ENCODE results near the gene SPRED3.
"Not testable (repeated sequence)": the region's sequence is repeated elsewhere in the genome, so short reads cannot be mapped to it uniquely, and the experiment has no call there.

Gene SPRED3, protein sequence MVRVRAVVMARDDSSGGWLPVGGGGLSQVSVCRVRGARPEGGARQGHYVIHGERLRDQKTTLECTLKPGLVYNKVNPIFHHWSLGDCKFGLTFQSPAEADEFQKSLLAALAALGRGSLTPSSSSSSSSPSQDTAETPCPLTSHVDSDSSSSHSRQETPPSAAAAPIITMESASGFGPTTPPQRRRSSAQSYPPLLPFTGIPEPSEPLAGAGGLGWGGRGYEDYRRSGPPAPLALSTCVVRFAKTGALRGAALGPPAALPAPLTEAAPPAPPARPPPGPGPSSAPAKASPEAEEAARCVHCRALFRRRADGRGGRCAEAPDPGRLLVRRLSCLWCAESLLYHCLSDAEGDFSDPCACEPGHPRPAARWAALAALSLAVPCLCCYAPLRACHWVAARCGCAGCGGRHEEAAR
- total RNA-seq = 1.9 to 4.8 (median 2.8) reads per million in 3 donors

GRCh38 chr19:38388349-38389100 is at the start of gene SPRED3:
SPRED3 (plus strand) TSS chr19:38388697; CDS start chr19:38390303, 1,606 bp downstream.
- Histone ChIP-seq H3K27me3 (replicated peaks; ENCODE audit: control insufficient read depth, insufficient read depth, low read length, poor library complexity, severe bottlenecking) (no peaks in the 10 kb centered on the region), H3K4me3 (ENCODE audit: insufficient read depth, low read depth, low read length, poor library complexity, severe bottlenecking) (peak within 1 kb of the TSS; percentile 51), H3K36me3 (ENCODE audit: control insufficient read depth, insufficient read depth, low read length) (peaks cover 7% of the 10 kb centered on the region), H3K27ac (ENCODE audit: insufficient read depth, low read length, poor library complexity, severe bottlenecking) (peak within 1 kb of the TSS; percentile 14), H3K9me3 (ENCODE audit: control insufficient read depth, low read length) (no peaks in the 10 kb centered on the region), H3K4me1 (ENCODE audit: control insufficient read depth, insufficient read depth, low read length, poor library complexity, severe bottlenecking) (peaks cover 34% of the 10 kb centered on the region)
- DNase-seq = peak in 1 of 3 donors; percentile 37

DNA sequence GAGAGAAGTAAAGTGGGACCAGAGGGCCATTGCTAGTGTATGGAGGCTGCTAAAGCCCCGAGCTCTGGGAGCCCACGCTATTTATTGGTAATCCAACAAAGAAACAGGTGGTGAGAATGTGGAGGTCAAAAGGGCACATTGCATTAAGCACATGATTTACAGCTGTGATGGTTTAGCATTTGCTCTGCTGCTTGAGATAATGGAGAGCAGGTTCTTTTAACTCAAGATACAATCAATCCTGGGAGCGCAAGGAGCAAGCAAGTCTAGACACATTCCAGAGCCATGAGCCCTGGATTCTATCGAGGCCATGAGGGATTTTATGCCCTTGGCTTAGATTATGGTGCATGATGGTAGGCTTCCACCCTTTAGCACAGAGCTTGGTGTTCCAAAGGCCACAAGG is 49.5 kb upstream of the SPRED3 start:
- H3K27ac ChIP-seq (ENCODE audit: insufficient read depth, low read length, poor library complexity, severe bottlenecking); DNase-seq; H3K4me3 ChIP-seq (ENCODE audit: insufficient read depth, low read depth, low read length, poor library complexity, severe bottlenecking); H3K36me3 ChIP-seq (ENCODE audit: control insufficient read depth, insufficient read depth, low read length); H3K27me3 ChIP-seq (replicated peaks; ENCODE audit: control insufficient read depth, insufficient read depth, low read length, poor library complexity, severe bottlenecking); H3K4me1 ChIP-seq (ENCODE audit: control insufficient read depth, insufficient read depth, low read length, poor library complexity, severe bottlenecking); H3K9me3 ChIP-seq (ENCODE audit: control insufficient read depth, low read length): not testable (repeated sequence)

DNA sequence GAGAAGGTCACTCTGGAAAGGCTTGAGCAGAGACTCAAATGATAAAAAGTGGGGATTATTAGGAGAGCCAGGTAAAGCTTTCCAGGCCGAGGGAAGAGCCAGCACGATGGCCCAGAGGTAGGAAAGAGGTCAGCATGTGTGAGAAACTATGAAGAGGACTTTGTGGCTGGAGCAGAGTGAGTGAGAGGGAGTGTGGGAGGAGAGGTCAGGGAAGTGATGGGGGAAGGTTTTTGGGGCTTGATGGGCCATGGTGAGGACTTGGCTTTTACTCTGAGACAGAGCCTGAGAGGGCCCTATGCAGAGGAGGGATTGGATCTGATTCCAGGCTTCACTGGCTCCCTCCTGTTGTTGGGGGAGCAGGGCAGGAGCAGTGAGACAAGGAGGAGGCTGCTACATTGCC is 47.6 kb upstream of the SPRED3 start:
- DNase-seq = no peak
- peaks cover 7% of the 10 kb centered on the region for H3K4me1 ChIP-seq (ENCODE audit: control insufficient read depth, insufficient read depth, low read length, poor library complexity, severe bottlenecking)
- no peak overlapping the region for H3K4me3 ChIP-seq (ENCODE audit: insufficient read depth, low read depth, low read length, poor library complexity, severe bottlenecking)
- no peaks in the 10 kb centered on the region for H3K27me3 ChIP-seq (replicated peaks; ENCODE audit: control insufficient read depth, insufficient read depth, low read length, poor library complexity, severe bottlenecking)
- no peaks in the 10 kb centered on the region for H3K9me3 ChIP-seq (ENCODE audit: control insufficient read depth, low read length)
- no peak overlapping the region for H3K27ac ChIP-seq (ENCODE audit: insufficient read depth, low read length, poor library complexity, severe bottlenecking)
- H3K36me3 ChIP-seq (ENCODE audit: control insufficient read depth, insufficient read depth, low read length) = no peaks in the 10 kb centered on the region

DNA sequence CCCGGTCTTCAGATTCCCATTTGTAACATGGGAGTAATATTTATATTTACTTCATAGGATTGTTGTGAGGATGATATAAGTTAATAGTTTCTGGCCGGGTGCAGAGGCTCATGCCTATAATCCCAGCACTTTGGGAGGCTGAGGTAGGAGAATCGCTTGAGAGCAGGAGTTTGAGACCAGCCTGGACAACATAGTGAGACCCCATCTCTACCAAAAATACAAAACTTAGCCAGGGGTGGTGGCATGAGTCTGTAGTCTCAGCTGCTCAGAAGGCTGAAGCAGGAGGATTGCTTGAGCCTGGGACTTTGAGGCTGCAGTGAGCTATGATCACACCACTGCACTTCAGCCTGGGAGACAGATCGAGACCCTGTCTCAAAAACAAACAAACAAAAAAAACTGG is 41.7 kb upstream of the SPRED3 start:
- Histone ChIP-seq H3K27me3 (replicated peaks; ENCODE audit: control insufficient read depth, insufficient read depth, low read length, poor library complexity, severe bottlenecking) (no peaks in the 10 kb centered on the region), H3K9me3 (ENCODE audit: control insufficient read depth, low read length) (no peaks in the 10 kb centered on the region), H3K4me3 (ENCODE audit: insufficient read depth, low read depth, low read length, poor library complexity, severe bottlenecking) (no peak overlapping the region), H3K36me3 (ENCODE audit: control insufficient read depth, insufficient read depth, low read length) (no peaks in the 10 kb centered on the region), H3K4me1 (ENCODE audit: control insufficient read depth, insufficient read depth, low read length, poor library complexity, severe bottlenecking) (no peaks in the 10 kb centered on the region), H3K27ac (ENCODE audit: insufficient read depth, low read length, poor library complexity, severe bottlenecking) (no peak overlapping the region)
- no peak for DNase-seq

- Histone ChIP-seq H3K27ac (ENCODE audit: insufficient read depth, low read length, poor library complexity, severe bottlenecking) (no peak overlapping the region), H3K27me3 (replicated peaks; ENCODE audit: control insufficient read depth, insufficient read depth, low read length, poor library complexity, severe bottlenecking) (no peaks in the 10 kb centered on the region), H3K4me1 (ENCODE audit: control insufficient read depth, insufficient read depth, low read length, poor library complexity, severe bottlenecking) (no peaks in the 10 kb centered on the region), H3K36me3 (ENCODE audit: control insufficient read depth, insufficient read depth, low read length) (no peaks in the 10 kb centered on the region), H3K9me3 (ENCODE audit: control insufficient read depth, low read length) (no peaks in the 10 kb centered on the region), H3K4me3 (ENCODE audit: insufficient read depth, low read depth, low read length, poor library complexity, severe bottlenecking) (no peak overlapping the region)
- DNase-seq = no peak
Observed at GRCh38 chr19:38350883-38351282, 37.6 kb upstream of the SPRED3 start.

DNA sequence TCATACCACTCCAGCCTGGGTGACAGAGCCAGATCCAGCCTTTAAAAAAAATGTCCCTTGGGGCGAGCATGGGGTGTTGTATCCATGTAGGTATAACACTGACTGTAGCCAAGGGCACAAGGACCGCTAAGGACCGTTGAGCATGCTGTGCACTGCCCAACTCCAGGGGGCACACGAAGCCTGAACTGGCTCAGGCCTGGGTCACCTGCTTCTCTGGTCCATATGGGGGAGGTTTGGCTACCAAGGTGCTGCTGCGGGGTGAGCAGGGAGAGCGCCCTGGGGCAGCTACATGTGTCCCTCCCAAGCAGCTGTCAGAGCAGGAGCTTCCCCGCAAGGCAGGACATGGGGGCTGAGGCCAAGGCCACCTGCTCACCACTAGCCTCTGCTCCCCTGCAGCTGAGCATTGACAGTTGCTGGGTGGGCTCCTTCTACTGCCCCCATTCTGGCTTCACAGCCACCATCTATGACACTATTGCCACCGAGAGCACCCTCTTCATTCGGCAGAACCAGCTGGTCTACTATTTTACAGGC is 36.6 kb upstream of the SPRED3 start:
- DNase-seq = no peak
- no peak overlapping the region for H3K4me3 ChIP-seq (ENCODE audit: insufficient read depth, low read depth, low read length, poor library complexity, severe bottlenecking)
- H3K27ac ChIP-seq (ENCODE audit: insufficient read depth, low read length, poor library complexity, severe bottlenecking) = no peak overlapping the region
- H3K4me1 ChIP-seq (ENCODE audit: control insufficient read depth, insufficient read depth, low read length, poor library complexity, severe bottlenecking) = no peaks in the 10 kb centered on the region
- H3K36me3 ChIP-seq (ENCODE audit: control insufficient read depth, insufficient read depth, low read length) = no peaks in the 10 kb centered on the region
- H3K9me3 ChIP-seq (ENCODE audit: control insufficient read depth, low read length) = no peaks in the 10 kb centered on the region
- H3K27me3 ChIP-seq (replicated peaks; ENCODE audit: control insufficient read depth, insufficient read depth, low read length, poor library complexity, severe bottlenecking) = no peaks in the 10 kb centered on the region

- no peak overlapping the region for H3K4me3 ChIP-seq (ENCODE audit: insufficient read depth, low read depth, low read length, poor library complexity, severe bottlenecking)
- no peak overlapping the region for H3K27ac ChIP-seq (ENCODE audit: insufficient read depth, low read length, poor library complexity, severe bottlenecking)
- DNase-seq = no peak
- H3K27me3 ChIP-seq (replicated peaks; ENCODE audit: control insufficient read depth, insufficient read depth, low read length, poor library complexity, severe bottlenecking) = no peaks in the 10 kb centered on the region
- no peaks in the 10 kb centered on the region for H3K36me3 ChIP-seq (ENCODE audit: control insufficient read depth, insufficient read depth, low read length)
- no peaks in the 10 kb centered on the region for H3K4me1 ChIP-seq (ENCODE audit: control insufficient read depth, insufficient read depth, low read length, poor library complexity, severe bottlenecking)
- H3K9me3 ChIP-seq (ENCODE audit: control insufficient read depth, low read length) = no peaks in the 10 kb centered on the region
Observed at GRCh38 chr19:38352611-38353010, 35.9 kb upstream of the SPRED3 start.

DNA sequence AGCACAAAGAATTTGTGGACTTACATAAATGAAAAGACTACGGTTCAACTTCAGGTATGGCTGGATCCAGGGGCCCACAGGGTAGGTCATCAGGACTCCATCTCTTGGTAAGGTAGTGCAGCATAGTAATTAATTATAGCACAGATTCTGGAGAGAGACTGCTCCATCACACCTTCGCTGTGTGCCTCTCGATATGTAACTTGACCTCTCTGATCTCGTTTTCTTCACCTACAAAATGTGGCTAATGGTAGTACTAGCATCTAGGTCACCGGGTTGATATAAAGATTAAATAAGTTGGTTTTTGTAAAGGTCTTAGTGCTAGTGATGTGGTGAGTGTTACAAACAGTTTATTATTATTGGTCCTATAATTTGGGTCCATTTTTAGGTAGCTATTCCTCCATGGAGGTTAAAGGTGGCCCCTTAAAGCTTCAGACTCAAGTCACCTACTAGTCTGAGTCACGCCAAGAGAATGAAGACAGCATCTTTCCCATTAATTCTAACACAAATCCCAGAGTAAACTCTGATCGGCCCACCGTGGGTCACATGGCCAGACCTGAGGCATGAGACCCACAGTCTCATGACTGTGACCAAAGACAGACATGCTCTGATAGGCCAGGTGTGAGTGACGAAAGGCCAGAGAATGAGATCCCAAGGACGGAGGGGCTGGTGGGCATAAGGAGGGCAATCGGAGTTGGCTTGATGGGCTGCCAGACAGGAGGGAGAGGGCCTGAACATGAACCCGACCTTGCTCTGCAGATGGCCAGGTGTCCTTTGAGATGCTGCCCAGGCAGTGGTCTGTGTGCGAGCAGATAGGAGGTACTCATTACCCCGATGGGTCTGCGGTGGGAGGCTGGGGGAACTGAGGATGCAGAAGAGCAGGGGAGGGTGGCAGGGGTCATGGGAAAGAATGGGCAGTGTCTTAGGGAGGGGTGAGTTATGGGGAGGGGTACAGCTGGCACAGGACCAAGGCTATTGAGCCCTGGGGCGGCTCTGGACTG is 32.5 kb upstream of the SPRED3 start:
- H3K9me3 ChIP-seq (ENCODE audit: control insufficient read depth, low read length) = no peaks in the 10 kb centered on the region
- H3K27me3 ChIP-seq (replicated peaks; ENCODE audit: control insufficient read depth, insufficient read depth, low read length, poor library complexity, severe bottlenecking) = no peaks in the 10 kb centered on the region
- no peak for DNase-seq
- no peaks in the 10 kb centered on the region for H3K4me1 ChIP-seq (ENCODE audit: control insufficient read depth, insufficient read depth, low read length, poor library complexity, severe bottlenecking)
- no peaks in the 10 kb centered on the region for H3K36me3 ChIP-seq (ENCODE audit: control insufficient read depth, insufficient read depth, low read length)
- H3K4me3 ChIP-seq (ENCODE audit: insufficient read depth, low read depth, low read length, poor library complexity, severe bottlenecking) = no peak overlapping the region
- no peak overlapping the region for H3K27ac ChIP-seq (ENCODE audit: insufficient read depth, low read length, poor library complexity, severe bottlenecking)

DNA sequence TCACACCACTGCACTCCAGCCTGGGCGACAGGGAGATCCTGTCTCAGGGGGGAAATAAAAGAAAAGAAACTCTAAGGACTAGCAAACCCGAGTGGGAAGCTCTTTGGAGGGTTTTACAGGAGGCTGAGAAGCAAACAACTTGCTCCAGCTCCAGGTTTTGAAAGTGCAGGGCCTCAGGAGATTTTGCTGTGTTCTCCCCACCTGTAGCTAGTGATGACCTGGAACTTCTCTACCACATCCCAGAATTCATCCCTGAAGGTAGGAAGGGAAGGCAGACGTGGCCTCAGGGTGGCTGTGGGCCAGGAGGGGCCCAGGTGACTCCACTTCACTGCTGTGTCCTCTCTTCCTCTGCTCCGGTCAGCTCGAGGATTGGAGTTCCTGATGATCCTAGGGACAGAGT is 30.4 kb upstream of the SPRED3 start:
- peaks cover 14% of the 10 kb centered on the region for H3K4me1 ChIP-seq (ENCODE audit: control insufficient read depth, insufficient read depth, low read length, poor library complexity, severe bottlenecking)
- no peaks in the 10 kb centered on the region for H3K36me3 ChIP-seq (ENCODE audit: control insufficient read depth, insufficient read depth, low read length)
- H3K9me3 ChIP-seq (ENCODE audit: control insufficient read depth, low read length) = no peaks in the 10 kb centered on the region
- DNase-seq = no peak
- no peak overlapping the region for H3K27ac ChIP-seq (ENCODE audit: insufficient read depth, low read length, poor library complexity, severe bottlenecking)
- no peak overlapping the region for H3K4me3 ChIP-seq (ENCODE audit: insufficient read depth, low read depth, low read length, poor library complexity, severe bottlenecking)
- H3K27me3 ChIP-seq (replicated peaks; ENCODE audit: control insufficient read depth, insufficient read depth, low read length, poor library complexity, severe bottlenecking) = no peaks in the 10 kb centered on the region

Measured in effector memory CD4-positive, alpha-beta T cell (primary cell).